AG04449 (cell line): ENCODE results near the gene CHMP4B.

Source experiments
- CTCF ChIA-PET: fragments of 350-600 bp; formaldehyde crosslinking; extraction: SDS; loops from one replicate; lab custom pipeline; 2021; ENCODE audit warnings: antibody characterized with exemption; lab: Yijun Ruan, JAX
- POLR2A ChIA-PET: fragments of 400-600, 350-600 bp; formaldehyde crosslinking; extraction: SDS; loops from one replicate; lab custom pipeline; 2020; ENCODE audit warnings: antibody characterized with exemption, inconsistent platforms; lab: Yijun Ruan, JAX
- DNase-seq: peaks from one replicate; pipeline ENCODE4 v3.0.0-alpha.2; 2010; ENCODE audit warnings: low read depth, low spot score
- H3K4me3 ChIP-seq: 2 replicates; pipeline ENCODE4 v1.5.1; 2011; ENCODE audit warnings: low read depth, mild to moderate bottlenecking, control low read depth, low read length
- CTCF ChIP-seq: IDR thresholded peaks from one replicate; pipeline ENCODE4 v1.5.1; 2011; ENCODE audit warnings: mild to moderate bottlenecking, moderate library complexity, low read length, control low read depth, inconsistent platforms; ENCODE audit not compliant: insufficient read depth; ENCODE audit errors: missing control alignments

Gene CHMP4B

GRCh38 chr20:33865761-33866370 is 54.7 kb downstream of the CHMP4B start:
- POLR2A ChIA-PET: no interaction called here
- TF ChIP-seq CTCF: no peak
- CTCF ChIA-PET: interaction anchor here (0.9 to 7.9 kb wide), 2 partner anchors 204 to 265 kb away, joined by 3 to 155 read pairs; no protein-coding TSS in a partner anchor
- DNase-seq: no peak
- no peak overlapping the region for H3K4me3 ChIP-seq

- POLR2A ChIA-PET: no interaction called here
- no peak for DNase-seq
- H3K4me3 ChIP-seq: no peak overlapping the region
- no peak for TF ChIP-seq CTCF
- CTCF ChIA-PET: interaction anchor here (0.9 to 7.9 kb wide), 2 partner anchors 203 to 264 kb away, joined by 3 to 155 read pairs; no protein-coding TSS in a partner anchor
Observed at GRCh38 chr20:33866398-33867100, 55.4 kb downstream of the CHMP4B start.

- POLR2A ChIA-PET: no interaction called here
- TF ChIP-seq CTCF: no peak
- CTCF ChIA-PET: interaction anchor here (0.9 kb wide), 1 partner anchor 204 kb away, joined by 3 read pairs; no protein-coding TSS in a partner anchor
- DNase-seq: no peak
- H3K4me3 ChIP-seq: no peak overlapping the region
Observed at GRCh38 chr20:33868042-33868441, 56.9 kb downstream of the CHMP4B start.

- no peak overlapping the region for H3K4me3 ChIP-seq
- ChIA-PET POLR2A (no interaction called here), CTCF (interaction anchor here (0.9 kb wide), 1 partner anchor 204 kb away, joined by 3 read pairs; no protein-coding TSS in a partner anchor)
- no peak for DNase-seq
- no peak for TF ChIP-seq CTCF
Observed at GRCh38 chr20:33868595-33868994, 57.4 kb downstream of the CHMP4B start.

- H3K4me3 ChIP-seq: no peak overlapping the region
- POLR2A ChIA-PET: no interaction called here
- TF ChIP-seq CTCF: no peak
- no peak for DNase-seq
- CTCF ChIA-PET: no interaction called here
Observed at GRCh38 chr20:33869283-33869682, 58.1 kb downstream of the CHMP4B start.

- ChIA-PET CTCF (no interaction called here), POLR2A (no interaction called here)
- no peak for TF ChIP-seq CTCF
- H3K4me3 ChIP-seq: no peak overlapping the region
- no peak for DNase-seq
Observed at GRCh38 chr20:33871362-33871761, 60.2 kb downstream of the CHMP4B start.
